ENCODE measurements around the gene ABHD11. TPM values are rescaled to one million over a fixed set of nuclear protein-coding genes. Genes with fewer than 3 reads are reported as not detected.
A peak's percentile ranks its signal among the peaks of the same experiment; 100 is the strongest.

Gene ABHD11
- total RNA-seq, 2 donors from 2014 or later: 2.5 to 16.9 TPM

DNA sequence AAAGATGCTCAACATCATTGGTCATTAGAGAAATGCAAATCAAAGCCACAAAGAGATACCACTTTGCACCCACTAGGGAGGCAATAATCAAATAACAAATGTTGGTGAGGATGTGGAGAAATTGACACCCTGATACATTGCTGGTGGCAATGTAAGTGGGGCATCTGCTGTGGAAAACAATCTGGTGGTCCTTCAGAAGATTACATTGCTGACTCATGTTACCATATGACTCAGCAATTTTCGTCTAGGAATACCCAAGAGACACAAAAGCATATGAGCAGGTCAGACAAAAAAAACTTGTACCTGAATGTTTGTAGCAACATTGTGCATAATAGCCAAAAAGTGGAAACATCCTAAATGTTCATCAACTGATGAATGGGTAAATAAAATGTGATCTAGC lies 36.3 kb upstream of the ABHD11 start:
- no peaks in the 10 kb centered on the region for H3K9me3 ChIP-seq
- no peak for TF ChIP-seq CTCF (IDR thresholded peaks at IDR 0.05)

DNA sequence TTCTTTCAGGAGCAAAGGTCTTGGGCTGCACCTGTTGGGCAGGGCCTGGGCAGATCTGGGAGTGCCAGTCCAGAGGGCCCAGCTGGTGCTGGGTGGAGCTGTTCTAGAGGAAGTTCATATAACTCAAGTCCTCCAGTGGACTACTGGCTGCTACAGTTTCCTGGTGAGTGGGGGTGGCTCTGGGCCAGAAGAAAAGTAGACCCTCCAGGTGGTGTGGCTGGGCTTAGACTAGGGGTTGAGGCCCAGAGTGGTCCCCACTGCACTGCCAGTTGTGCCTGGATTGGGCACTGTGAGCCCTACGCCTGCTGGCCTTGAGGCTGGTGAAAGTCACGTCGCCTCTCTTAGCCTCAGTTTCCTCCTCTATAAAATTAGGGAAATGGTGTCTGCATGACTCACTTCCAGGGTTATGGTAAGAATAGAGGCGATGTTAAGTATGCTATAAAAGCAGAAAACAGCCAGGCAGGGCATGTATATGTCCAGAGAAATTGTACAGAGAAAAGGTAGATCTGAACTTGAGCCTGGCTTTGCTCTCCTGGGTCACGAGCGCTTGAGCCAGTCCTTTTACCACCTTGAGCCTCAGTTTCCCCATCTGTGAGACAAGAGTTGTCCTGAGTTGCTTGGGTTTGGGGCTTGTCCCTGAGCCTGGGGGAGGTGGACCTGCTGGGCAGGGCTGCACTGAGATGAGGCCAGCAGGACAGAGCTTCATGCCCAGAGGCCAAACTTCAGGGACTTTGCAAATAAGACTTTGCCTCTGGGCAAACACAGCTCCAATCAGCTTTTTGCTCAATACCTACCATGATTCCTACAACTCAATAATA lies 35.3 kb upstream of the ABHD11 start:
- Histone ChIP-seq H3K36me3 (no peaks in the 10 kb centered on the region), H3K4me3 (no peak overlapping the region), H3K27me3 (replicated peaks; ENCODE audit: insufficient read depth) (no peaks in the 10 kb centered on the region), H3K9me3 (no peaks in the 10 kb centered on the region), H3K4me1 (ENCODE audit: control insufficient read depth in 1 of 2, low read depth in 2 of 2) (peaks cover 2 to 14% of the 10 kb centered on the region in 2 donors), H3K27ac (no peak overlapping the region)
- ATAC-seq (ENCODE audit: insufficient number of reproducible peaks, low FRiP score, low read depth): no peak
- TF ChIP-seq CTCF (IDR thresholded peaks at IDR 0.05): no peak
- DNase-seq (ENCODE audit: low spot score): no peak

More for the DNA sequence above, 36.3 kb upstream of the ABHD11 start:
- Histone ChIP-seq H3K4me3 (no peak overlapping the region), H3K4me1 (ENCODE audit: control insufficient read depth in 1 of 2, low read depth in 2 of 2) (peaks cover 2 to 10% of the 10 kb centered on the region in 2 donors), H3K27me3 (replicated peaks; ENCODE audit: insufficient read depth) (no peaks in the 10 kb centered on the region), H3K36me3 (no peaks in the 10 kb centered on the region), H3K27ac (no peak overlapping the region)
- DNase-seq (ENCODE audit: low spot score) (no peak), ATAC-seq (ENCODE audit: insufficient number of reproducible peaks, low FRiP score, low read depth) (no peak)

- Histone ChIP-seq H3K4me1 (ENCODE audit: control insufficient read depth in 1 of 2, low read depth in 2 of 2) (peaks cover 2 to 14% of the 10 kb centered on the region in 2 donors), H3K9me3 (no peaks in the 10 kb centered on the region), H3K27me3 (replicated peaks; ENCODE audit: insufficient read depth) (peaks cover 5% of the 10 kb centered on the region), H3K27ac (no peak overlapping the region), H3K36me3 (no peaks in the 10 kb centered on the region), H3K4me3 (peak overlapping the region; percentile 57)
- no peak for ATAC-seq (ENCODE audit: insufficient number of reproducible peaks, low FRiP score, low read depth)
- TF ChIP-seq CTCF (IDR thresholded peaks at IDR 0.05): no peak
- DNase-seq (ENCODE audit: low spot score): no peak
These were observed 32.5 kb upstream of the ABHD11 start for GRCh38 chr7:73770860-73771670.

- Histone ChIP-seq H3K27me3 (replicated peaks; ENCODE audit: insufficient read depth) (peaks cover 5% of the 10 kb centered on the region), H3K4me1 (ENCODE audit: control insufficient read depth in 1 of 2, low read depth in 2 of 2) (peaks cover 2 to 14% of the 10 kb centered on the region in 2 donors), H3K27ac (no peak within 1 kb of the TSS), H3K9me3 (no peaks in the 10 kb centered on the region), H3K36me3 (no peaks in the 10 kb centered on the region), H3K4me3 (peak within 1 kb of the TSS; percentile 57)
- DNase-seq (ENCODE audit: low spot score): no peak
- TF ChIP-seq CTCF (IDR thresholded peaks at IDR 0.05): no peak
- ATAC-seq (ENCODE audit: insufficient number of reproducible peaks, low FRiP score, low read depth): no peak
These were observed 31.6 kb upstream of the ABHD11 start, which contains the start of gene CLDN3 for GRCh38 chr7:73770002-73770859. Gene CLDN3 (minus strand): TSS chr7:73770270. CDS start chr7:73770049, 221 bp downstream.

All from thoracic aorta (tissue), 2 donors.